Nucleus accumbens (tissue), 56 donors: ENCODE data around the gene MAST4.

Experiments
- DNase-seq, 56 donors: peaks; one replicate each; lab custom pipeline; 2025; lab: John Stamatoyannopoulos, UW

MAST4 gene

DNA sequence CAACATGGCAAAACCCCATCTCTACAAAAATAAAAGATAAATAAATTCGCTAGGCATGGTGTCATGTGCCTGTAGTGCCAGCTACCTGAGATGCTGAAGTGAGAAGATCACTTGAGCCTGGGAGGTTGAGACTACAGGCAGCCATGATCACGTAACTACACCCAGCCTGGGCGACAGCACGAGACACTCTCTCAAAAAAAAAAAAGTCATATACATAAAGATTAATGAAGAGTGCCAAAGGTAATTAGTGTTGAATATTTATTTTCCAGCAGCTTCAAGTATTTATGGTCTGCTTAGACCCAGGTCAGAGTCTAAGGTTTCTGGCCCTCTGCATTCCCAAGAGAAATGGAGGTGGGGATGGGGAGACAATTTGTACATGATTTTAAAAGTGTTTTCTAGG, 432.7 kb downstream of the MAST4 start:
- no peak for DNase-seq

DNA sequence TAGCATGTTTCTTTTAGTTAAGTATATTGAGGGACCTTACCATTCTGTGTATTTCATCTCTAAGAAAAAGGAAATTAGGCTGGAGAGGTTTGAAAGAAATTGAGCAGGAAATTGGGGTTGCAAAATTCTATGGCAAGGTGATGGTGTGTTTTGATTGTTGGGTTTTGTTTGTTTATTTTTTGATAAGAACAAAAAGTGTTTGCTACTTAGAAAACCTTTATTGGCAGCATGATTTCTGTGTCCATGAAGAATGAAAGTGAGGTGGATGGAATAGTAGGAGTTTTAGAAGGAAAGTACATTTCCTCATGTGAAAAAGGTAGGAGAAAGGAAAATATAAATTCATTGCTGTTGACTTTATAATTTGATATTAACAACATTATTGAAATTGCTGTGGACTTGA, 433.3 kb downstream of the MAST4 start:
- no peak for DNase-seq

DNA sequence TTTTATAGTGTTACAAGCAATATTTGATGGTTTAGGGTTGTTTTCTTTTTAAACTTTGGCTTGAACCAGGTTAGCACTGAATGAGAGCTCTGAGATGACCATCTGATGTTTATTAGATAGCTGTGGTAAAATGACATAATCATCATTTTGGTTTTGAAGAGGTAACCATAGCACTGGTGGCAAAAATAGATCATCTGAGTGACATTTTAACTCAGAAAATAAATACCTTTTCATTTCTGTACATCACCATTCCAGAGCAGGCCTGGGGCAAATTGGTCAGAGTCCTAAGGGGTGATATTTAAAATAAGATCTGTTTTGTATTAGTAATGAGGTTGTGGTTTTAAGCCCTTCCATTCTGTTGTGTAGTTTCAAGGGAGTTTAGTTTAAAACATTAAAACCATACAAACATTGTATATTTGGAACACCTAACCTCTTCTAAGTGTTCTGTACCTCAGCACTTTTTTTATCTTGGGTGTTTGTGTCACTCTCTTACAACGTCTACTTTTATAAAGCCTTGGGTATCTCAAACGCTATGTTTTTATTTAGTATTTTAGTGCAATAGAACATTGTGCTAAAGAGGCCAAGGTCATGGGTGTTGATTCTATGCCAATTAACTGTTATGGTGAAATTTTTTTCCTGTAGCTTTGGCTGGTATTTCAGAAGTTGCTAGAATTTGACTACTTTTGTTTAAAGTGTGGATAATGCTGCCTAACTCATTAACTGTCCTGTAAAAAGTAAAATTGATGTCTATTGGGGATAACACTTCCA, 434.3 kb downstream of the MAST4 start:
- DNase-seq: no peak

DNA sequence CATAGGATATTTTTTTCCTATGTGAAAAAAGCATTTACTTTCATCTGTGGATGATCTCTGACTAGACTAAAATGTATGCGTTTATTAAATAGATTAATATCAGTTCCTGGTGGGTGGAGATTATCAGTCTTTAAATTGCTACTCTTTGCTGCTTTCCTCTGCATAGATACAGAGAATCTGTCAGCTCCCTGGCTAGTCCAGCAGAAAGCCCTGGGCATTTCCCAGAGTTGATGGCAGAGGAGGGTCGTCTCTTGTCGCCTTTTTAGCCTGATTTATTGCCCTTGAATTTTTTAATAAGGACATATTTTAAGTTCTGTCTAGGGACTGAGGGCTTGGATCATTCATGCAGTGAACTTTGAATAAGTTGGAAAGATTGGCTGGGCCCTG, 434.9 kb downstream of the MAST4 start:
- no peak for DNase-seq

DNA sequence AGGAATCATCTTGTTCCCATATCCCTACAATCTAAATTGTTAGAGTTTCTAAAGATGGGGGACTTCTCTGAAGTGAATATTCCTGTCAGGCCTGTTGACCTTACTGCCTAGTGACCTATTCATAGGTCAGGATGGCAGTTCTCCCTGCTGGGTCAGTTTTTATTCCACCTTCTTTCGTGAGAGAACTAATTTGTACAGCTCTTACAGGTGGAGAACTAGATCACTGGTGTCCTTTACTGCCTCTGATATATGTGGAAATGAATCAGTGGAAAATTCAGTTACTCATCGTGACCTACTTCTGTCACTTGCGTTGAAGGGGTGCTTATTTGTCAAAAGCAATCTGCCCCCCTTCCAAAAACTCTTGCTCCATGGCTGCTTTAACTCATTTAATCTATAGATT, 435.5 kb downstream of the MAST4 start:
- DNase-seq: no peak

DNA sequence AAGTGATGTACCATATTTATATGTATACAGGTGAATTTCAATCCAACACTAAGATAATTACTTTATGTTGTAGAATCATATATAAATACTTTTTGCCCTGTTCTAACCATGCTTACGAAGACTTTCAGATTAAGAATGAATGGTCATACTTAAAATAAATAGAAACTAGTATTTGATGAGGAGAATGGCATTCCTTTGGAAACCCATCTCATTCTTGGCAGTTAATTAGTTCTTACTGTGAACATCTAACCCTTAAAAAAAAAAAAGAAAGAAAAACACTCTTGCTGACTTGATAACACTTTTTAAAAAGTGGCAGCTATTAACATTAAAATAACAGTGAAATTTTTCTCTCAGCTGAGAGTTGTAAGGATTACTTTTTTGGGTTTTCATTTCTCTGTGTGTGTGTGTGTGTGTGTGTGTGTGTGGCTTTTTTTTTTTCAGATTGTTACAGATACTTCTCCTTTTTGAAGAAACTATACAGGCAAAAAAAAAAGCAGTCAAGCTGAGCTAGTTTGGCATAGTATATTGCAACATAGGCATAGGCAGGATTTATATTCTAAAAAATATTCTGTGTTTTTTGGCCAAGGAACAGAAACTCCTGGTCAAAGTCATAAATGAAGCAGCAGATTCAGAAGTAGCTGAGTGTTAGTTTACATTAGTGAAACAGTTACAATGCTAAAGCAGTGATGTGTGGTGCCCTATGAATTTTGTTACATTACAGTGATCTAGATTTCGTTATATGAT, 436.9 kb downstream of the MAST4 start:
- DNase-seq: no peak

DNA sequence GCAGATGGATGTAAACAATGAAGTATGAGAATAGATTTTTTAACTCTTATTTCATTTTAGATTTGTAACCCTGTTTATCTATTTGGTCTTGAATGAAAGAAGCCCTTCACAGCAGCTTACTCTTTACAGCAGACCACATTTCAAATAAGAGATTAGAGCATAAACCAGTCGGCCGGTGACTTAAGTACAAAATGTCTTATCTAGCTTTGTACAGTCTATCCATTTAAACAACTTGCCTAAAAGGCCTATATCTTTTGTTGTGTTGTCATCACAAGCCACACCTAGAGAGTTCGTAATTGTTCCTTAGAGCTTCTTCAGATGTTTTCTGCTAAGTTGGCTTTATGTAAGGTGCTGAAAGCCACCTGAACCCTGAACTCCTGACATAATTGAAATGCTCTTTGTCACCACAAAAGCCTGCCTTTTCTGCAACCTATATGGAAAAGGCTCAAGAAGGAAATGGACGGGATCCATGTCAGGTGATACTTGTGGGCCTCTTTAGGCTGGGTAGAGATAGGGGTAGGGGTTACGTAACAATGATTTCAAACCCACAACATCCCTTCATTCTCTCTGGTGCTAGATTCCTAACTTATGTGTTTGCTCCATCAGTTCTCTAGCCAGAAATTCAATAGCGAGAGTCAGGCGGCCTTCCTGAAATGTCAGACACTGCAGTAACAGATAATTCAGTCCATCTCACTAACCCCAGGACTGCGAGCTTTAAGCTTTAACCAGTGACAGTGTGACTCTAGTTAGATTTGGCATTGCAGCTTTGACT, 437.9 kb downstream of the MAST4 start:
- DNase-seq: no peak

DNA sequence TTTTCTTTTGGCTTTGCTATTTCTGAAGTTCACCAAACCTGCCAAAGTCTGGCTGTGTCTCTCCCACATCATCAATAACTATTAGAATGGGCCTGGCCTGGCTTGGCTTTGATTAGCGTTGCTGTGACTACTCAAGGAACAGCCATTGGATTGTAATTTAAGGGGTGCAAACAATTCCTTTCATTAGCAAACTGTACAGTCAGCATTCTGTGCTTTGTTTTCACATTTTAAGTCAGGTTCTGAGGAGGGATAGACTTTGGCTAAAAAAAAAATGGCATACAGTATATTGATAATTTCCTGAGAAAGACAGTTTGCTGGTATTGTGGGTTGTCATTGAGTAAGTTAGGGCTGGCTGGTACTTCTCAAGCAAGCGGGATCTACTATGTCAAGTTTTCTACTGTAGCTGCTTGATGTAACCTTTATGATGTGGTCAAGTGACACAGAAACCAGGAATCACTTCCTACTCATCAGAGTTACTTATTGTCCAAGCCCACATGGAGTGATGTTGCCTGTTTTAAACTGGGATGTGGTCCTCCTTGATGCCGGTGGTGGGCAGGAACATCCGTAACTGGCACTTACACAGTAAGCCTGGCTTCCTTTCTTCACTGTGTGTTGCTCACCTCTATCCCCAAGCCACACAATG, 439.0 kb downstream of the MAST4 start:
- DNase-seq: no peak

DNA sequence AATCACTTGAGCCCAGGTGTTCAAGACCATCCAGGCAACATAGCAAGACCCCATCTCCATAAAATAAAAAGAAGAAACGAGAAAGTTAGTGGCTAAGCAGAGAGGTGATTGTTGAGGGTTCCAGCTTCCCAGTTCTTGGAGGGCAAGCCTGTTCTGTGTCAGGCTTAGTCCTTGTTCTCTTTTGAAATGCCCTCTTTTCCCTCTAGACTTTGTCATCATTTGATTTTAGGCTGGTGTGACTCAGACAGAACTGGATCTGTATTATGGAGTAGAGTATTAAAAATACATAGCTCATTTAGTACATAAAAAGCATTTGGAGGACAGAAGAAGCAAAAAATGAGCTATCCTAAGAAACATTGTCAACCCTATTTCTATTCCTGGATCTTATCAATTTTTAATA, 441.0 kb downstream of the MAST4 start:
- no peak for DNase-seq

DNA sequence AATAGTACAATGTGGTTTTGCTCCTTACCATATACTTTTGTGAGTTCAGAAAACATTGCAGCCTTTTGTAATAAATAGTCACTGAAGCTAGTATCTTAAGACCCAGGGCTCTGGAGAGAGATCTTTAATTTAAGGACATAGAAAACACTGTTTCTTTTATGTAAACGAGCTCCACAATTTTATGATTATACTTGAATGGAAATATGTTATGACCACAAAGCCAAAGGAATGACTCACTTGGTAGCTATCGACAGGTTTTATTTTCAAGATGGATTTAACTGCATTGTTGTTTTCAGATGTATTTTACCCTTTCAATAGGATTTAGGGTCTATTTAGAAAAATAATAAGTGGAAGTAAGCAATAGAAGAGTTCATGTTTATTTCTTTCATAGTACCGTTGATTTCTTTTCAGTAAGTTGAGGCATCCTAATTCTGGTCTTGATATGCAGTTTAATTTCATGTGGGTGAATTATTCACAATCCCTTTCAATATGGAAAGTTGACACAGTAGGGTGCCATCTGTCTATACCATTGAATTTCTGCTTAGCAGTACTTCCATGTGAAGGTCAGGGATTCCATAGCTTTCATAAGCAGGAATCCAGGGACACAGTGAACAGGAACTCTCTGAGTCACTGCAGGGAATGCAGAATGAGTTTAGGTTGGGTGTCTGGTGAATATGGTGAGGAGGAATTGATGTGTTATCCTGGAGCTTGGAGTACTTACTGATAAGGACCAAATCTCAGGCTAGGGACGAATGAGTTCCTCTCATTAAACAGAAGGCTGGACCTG, 442.8 kb downstream of the MAST4 start:
- DNase-seq: no peak

DNA sequence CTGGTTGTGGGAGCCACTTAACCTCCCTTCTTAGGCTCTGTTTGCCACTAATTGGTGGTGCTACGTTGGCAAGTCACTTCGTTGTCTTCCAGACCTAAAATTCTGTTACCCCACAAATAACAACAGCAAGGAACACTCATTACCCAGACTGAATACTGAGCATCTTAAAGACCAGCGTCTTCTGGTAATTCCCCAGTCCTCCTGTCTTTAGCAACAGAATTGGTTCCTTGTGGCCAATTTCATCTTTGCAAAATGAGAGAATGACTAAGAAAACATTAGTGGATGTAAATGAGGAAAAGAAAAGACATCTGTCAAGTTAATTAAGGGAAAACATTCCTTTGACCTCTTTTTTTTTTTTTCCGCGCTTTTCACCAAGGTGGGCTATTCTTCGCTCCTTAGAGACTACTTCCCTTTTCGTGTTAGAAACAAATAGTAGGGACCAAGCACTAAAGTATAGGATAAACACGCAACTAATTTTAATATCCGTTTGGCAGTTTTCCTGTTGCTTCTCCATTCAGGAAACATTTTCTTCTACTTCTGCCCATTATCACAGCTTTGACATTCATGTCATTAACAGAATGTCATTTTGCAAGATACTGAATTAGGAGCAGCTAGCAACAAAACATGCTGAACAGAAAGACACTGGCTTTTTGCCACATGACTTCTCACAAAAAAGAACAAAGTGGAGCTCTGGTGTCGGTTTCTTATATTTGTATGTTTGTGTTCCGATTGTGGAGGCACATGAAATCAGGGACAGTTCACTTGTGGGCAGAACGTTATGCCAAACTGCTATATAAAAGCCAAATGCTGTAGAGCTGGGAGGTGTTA, 446.2 kb downstream of the MAST4 start:
- DNase-seq: no peak

DNA sequence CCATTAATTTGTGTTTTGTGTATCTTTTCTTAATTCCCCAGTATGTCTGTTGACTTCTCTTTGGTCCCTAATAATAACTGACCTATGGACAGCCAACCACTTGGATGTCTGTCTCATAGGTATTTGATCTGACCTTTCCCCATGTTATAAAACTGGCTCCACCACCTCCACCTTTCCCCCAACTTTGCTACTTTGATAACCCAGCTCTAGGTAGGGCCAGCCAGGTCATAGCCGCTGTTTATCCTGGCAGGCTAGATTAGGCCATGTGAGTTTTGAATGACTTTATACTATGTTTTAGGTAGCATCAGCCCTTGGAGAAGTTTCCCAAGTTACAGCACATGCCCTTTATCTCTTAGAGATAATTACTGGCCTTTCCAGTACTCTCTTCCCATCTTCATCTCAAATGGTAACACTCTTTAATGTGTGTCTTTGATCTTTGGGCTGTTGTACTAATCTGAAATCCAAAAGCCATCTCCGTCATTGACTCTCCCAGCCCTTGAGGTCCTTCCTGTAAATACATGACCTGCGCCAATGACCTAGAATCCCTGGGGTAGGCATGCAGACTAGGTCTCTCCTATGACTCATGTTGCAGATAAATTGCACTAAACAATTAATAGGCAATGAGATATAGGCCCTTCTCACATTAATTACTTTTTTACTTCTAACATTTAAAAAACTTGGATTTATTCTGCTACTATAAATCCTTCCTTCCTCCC, 447.8 kb downstream of the MAST4 start:
- DNase-seq: no peak

DNA sequence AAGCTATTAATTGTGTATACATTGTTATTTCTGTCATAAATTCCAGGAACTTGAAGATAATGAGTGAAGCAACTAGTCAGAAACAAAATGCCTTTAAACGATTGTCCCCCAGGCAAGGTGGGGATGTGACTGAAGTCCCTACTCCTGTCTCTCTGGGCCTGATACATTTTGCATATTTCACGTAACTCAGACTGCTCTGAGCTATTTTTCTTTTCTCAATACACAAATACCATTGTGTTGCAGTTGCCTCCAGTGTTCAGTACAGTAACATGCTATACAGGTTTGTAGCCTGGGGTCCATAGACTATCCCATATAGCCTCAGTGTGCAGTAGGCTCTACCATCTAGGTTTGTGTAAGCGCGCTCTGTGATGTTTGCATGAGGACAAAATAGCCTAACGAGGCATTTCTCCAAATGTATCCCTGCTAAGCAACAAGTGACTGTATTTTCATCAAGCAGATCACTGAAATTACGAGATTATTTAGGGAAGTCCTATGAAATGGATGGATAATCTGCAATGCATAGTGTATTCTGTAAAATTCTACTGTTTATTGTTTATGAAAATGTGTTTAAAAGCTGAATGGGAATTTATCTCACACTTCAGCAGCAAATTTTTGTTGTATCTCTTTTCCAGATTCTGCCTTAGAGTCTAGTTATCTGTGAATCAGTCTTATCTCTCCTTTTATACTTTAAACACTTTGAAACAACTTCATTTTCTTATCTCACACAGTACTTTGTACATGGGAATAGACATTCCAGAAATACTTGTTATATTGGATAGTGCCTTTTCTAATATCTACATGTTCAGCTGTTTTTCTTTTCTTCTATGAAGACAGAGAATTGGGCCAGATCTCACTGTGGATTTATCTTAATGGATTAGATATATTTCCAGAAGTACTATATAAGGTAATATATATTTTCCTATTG, 449.9 kb downstream of the MAST4 start:
- DNase-seq: no peak

DNA sequence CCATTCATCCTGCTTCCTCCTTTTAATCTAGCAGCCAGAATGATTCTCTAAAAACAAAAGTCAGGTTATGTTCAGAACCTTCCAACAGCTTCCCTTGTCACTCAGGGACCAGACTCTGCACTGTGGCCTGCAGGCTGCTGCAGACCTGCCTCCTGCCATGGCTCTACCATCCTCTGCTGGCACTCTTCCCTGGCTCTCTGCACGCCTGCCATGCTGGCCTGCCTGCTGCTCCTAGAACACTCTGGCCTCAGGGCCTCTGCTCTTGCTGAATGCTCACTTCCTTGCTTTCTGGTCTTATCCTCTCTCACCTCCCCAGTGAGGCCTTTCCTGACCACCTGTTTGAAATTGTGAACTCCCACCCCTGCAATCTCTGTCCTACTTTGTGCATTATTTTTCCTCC, 451.0 kb downstream of the MAST4 start:
- peak in 18 of 56 donors; percentile 2 to 55 (median 12) for DNase-seq

DNA sequence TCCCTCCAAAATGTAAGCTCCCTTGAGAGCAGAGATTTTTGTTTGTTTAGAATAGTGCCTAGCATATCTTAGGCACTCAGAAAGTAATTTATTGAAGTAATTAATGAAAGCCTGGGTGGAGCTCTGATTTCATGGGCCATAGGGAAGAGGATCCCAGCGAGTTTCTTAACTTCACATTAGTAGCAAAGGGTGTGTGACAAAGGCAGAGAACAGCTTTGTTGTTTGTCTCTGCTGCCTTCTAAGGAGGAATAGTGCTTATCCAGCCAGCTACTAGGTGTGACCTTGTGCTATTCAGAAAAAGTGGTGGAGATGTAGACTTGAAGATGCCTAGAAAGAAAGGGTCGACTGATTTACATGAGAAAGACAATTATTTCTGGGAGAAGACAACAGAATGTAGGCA, 451.4 kb downstream of the MAST4 start:
- no peak for DNase-seq

DNA sequence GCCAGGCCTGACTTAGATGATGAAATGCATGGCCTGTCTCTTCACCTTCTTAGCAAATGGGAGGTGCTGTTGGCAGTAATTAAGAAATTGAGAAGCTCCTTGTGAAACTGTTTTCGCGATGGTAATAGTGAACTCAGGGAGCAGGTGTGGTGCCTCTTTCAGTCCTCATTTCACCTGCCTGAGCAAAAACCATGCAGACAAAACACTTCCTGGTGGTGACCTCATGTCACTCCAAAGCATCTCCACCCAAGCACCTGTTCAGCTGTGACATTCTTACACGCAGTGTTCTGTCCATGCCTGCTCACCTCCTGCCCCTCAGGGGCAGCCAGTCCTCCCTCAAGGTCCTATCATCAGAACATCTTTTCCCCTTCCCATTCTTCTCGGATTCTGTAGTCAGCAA, 453.9 kb downstream of the MAST4 start:
- no peak for DNase-seq

DNA sequence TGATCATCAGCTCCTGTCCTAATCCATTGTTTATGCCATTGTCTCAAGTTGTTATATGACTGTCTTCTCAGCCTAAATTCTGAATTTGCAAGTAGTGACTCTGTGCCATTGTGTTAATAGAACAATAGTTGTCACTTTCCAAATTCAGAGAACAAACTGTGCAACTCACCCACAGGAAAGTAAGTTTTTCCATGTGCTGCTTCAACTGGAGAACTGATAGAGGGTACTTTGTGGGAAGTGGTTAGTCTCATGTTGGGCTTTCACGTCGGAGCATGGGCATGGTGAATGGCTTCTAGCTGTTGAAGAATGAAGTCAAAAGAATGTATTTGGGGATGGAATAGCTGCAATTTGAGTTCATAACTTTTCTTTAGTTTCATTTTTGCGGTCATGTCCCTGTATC, 454.4 kb downstream of the MAST4 start:
- no peak for DNase-seq

DNA sequence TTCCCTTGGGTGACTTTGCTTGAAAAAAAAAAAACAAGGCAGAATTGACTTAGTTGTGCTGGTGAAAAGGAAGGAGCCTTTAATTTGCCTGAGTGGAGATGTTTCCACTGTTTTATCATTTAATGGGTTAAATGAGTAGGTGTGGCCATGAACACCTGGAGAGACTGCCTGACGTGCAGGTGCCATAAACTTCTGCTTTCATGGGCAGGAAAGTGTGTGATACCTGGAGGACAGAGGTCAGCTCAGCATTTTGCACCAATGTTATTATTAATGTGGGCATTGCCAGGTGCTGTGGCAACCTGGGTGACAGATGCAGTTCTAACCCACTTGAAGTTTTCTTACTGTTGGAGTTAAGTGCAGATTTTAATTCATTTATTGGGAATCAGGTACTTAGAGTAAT, 455.0 kb downstream of the MAST4 start:
- no peak for DNase-seq
